Keratinocyte (primary cell): ENCODE results near the gene CACHD1. TPM values are rescaled to one million over a fixed set of nuclear protein-coding genes. Genes with fewer than 3 reads are reported as not detected.

Experiments used
- DNase-seq: peaks from one replicate; pipeline ENCODE4 v3.0.0-alpha.2; 2011; ENCODE audit warnings: low read depth, missing footprints, low spot score
- FAIRE-seq: peaks from 2 replicates; lab custom pipeline; 2011; peaks lifted over from hg19 to GRCh38; lab: Jason Lieb, UNC
- H2AFZ ChIP-seq: 2 replicates; pipeline ENCODE4 v1.6.0; 2012; ENCODE audit warnings: low read length, control low read depth, inconsistent platforms; ENCODE audit not compliant: control insufficient read depth
- H3K27ac ChIP-seq: 2 replicates; pipeline ENCODE4 v1.5.1; 2011; ENCODE audit warnings: low read length; ENCODE audit not compliant: control insufficient read depth, insufficient read depth
- H3K27me3 ChIP-seq: 3 replicates; pipeline ENCODE4 v1.6.0; 2011; ENCODE audit warnings: low read length; ENCODE audit not compliant: control insufficient read depth, insufficient read depth; ENCODE audit errors: extremely low read depth
- H3K36me3 ChIP-seq, 2 experiments: 2 replicates in 1 of 2; 3 replicates in 1 of 2; pipeline ENCODE4 v1.5.1; 2011; ENCODE audit warnings: low read length in 2 of 2, mild to moderate bottlenecking in 1 of 2; ENCODE audit not compliant: control insufficient read depth in 2 of 2, insufficient read depth in 2 of 2; ENCODE audit errors: extremely low read depth in 1 of 2
- H3K4me1 ChIP-seq: 3 replicates; pipeline ENCODE4 v1.5.1; 2011; ENCODE audit warnings: low read length; ENCODE audit not compliant: control insufficient read depth, insufficient read depth; ENCODE audit errors: extremely low read depth
- H3K4me2 ChIP-seq: 3 replicates; pipeline ENCODE4 v1.6.0; 2011; ENCODE audit warnings: low read depth, low read length; ENCODE audit not compliant: control insufficient read depth, insufficient read depth; ENCODE audit errors: extremely low read depth
- H3K4me3 ChIP-seq, 3 experiments: fragments of 200-600 bp in 1 of 3; sonication (generic) in 1 of 3; 2 replicates in 2 of 3; 3 replicates in 1 of 3; pipeline ENCODE4 v1.5.1; 2011 to 2016; ENCODE audit warnings: low read length in 3 of 3, mild to moderate bottlenecking in 3 of 3, control low read depth in 2 of 3, inconsistent platforms in 1 of 3, low read depth in 1 of 3, mixed read lengths in 1 of 3, mixed run types in 1 of 3, moderate library complexity in 1 of 3; ENCODE audit not compliant: control insufficient read depth in 2 of 3, insufficient read depth in 2 of 3; ENCODE audit errors: extremely low read depth in 1 of 3
- H3K79me2 ChIP-seq: 2 replicates; pipeline ENCODE4 v1.6.0; 2012; ENCODE audit warnings: low read length; ENCODE audit not compliant: control insufficient read depth, insufficient read depth
- H3K9ac ChIP-seq: 3 replicates; pipeline ENCODE4 v1.6.0; 2011; ENCODE audit warnings: low read length; ENCODE audit not compliant: control insufficient read depth, insufficient read depth; ENCODE audit errors: extremely low read depth
- H3K9me1 ChIP-seq: 3 replicates; pipeline ENCODE4 v1.6.0; 2011; ENCODE audit warnings: low read length; ENCODE audit not compliant: control insufficient read depth, insufficient read depth; ENCODE audit errors: extremely low read depth
- H3K9me3 ChIP-seq: 2 replicates; pipeline ENCODE4 v1.5.1; 2012; ENCODE audit warnings: low read depth, low read length; ENCODE audit not compliant: control insufficient read depth
- H4K20me1 ChIP-seq: 3 replicates; pipeline ENCODE4 v1.6.0; 2011; ENCODE audit warnings: low read length; ENCODE audit not compliant: control insufficient read depth, insufficient read depth; ENCODE audit errors: extremely low read depth
- EZH2 ChIP-seq: IDR thresholded peaks from one replicate; pipeline ENCODE4 v1.6.1; 2012; ENCODE audit warnings: inconsistent platforms, mild to moderate bottlenecking, low read length, moderate library complexity
- dilution Hi-C: fragments of 300-500 bp; cut with MboI; formaldehyde crosslinking; loops from one replicate; pipeline ENCODE4 v1.7.0; 2020; ENCODE audit warnings: low sequenced_read_pairs; ENCODE audit not compliant: extremely low pct_ligation_motif_present
- polyA plus RNA-seq, 5 experiments: library from polyadenylated mRNA; depleted of rRNA in 3 of 5; stranded (reverse) in 3 of 5; stranded (forward) in 1 of 5; unstranded in 1 of 5; fragments of >200 nt; gene quantifications; 1 replicate in 1 of 5; 2 replicates in 3 of 5; 3 replicates in 1 of 5; pipeline versions ENCODE4 v1.2.1 to v1.2.3, GENCODE V29; 2011 to 2012; ENCODE audit warnings: missing spikeins in 2 of 5, low read depth in 1 of 5, low replicate concordance in 1 of 5
- TF ChIP-seq, protein P1 (sequence below), 3 experiments: IDR thresholded peaks in 1 of 3; conservative IDR thresholded peaks in 1 of 3; optimal IDR thresholded peaks in 1 of 3; 2 replicates in 2 of 3; 3 replicates in 1 of 3; pipeline versions ENCODE3 to v1.5.1; 2011; ENCODE audit warnings: low read length in 3 of 3, mild to moderate bottlenecking in 3 of 3, moderate library complexity in 2 of 3, control low read depth in 1 of 3, inconsistent platforms in 1 of 3; ENCODE audit not compliant: insufficient read depth in 2 of 3; ENCODE audit errors: extremely low read depth in 1 of 3

The CACHD1 gene
- polyA plus RNA-seq, 1 donor (not counting 4 experiments of a cell fraction or from before 2014, with no cell fraction given): 2.4 TPM

DNA sequence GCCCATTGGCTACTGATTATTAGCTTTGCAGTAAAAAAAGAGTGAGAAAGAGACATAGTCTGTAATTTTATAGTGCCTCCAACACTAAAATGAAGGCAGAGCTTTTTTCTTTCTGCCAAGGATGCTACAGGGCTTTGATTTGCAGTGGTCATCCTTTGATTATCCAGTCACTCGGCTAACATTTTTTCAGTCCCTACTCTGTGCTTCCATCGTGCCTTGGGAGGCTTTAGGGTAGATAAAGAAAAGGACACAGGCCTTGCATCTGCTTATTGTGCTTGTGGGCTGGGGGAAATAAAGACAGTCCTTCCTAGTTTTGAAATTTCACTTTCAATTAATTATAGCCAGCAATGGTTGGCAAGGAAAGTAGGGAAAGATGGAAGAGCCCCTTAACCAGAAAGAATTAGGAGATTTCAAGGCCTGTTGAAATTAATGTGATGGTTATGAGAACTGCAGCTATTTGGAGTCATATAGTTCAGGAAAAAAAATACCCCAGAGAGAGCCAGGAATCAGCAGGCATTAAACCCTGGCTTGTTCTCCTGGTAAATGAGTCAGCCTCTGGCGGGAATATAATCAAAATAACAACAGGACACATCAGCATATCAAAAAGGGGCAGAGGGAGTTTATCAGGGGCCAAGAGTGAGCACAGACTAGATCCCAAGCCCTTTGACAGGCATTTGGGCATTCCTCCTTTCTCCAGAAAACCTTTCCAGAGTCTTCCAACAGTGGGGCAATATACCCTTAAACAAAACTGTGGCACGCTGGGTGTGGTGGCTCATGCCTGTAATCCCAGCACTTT is 27.4 kb downstream of the CACHD1 start:
- Histone ChIP-seq H4K20me1 (no peaks in the 10 kb centered on the region), H2AFZ (no peak overlapping the region), H3K4me2 (no peak overlapping the region), H3K36me3 (no peaks in the 10 kb centered on the region), H3K9me1 (no peaks in the 10 kb centered on the region), H3K4me3 (no peak overlapping the region), H3K79me2 (no peaks in the 10 kb centered on the region), H3K27me3 (no peaks in the 10 kb centered on the region), H3K27ac (no peak overlapping the region), H3K9me3 (no peaks in the 10 kb centered on the region), H3K4me1 (no peaks in the 10 kb centered on the region), H3K9ac (no peak overlapping the region)
- DNase-seq (no peak), FAIRE-seq (no peak)
- dilution Hi-C loops: no loop called here
- TF ChIP-seq, protein P1, sequence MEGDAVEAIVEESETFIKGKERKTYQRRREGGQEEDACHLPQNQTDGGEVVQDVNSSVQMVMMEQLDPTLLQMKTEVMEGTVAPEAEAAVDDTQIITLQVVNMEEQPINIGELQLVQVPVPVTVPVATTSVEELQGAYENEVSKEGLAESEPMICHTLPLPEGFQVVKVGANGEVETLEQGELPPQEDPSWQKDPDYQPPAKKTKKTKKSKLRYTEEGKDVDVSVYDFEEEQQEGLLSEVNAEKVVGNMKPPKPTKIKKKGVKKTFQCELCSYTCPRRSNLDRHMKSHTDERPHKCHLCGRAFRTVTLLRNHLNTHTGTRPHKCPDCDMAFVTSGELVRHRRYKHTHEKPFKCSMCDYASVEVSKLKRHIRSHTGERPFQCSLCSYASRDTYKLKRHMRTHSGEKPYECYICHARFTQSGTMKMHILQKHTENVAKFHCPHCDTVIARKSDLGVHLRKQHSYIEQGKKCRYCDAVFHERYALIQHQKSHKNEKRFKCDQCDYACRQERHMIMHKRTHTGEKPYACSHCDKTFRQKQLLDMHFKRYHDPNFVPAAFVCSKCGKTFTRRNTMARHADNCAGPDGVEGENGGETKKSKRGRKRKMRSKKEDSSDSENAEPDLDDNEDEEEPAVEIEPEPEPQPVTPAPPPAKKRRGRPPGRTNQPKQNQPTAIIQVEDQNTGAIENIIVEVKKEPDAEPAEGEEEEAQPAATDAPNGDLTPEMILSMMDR (optimal IDR thresholded peaks at IDR 0.05 in 1 of 3, IDR thresholded peaks at IDR 0.05 in 1 of 3, conservative IDR thresholded peaks at IDR 0.05 in 1 of 3; ENCODE audit: extremely low read depth in 1 of 3, insufficient read depth in 2 of 3, low read length in 3 of 3): no peak
- no peak for TF ChIP-seq EZH2

DNA sequence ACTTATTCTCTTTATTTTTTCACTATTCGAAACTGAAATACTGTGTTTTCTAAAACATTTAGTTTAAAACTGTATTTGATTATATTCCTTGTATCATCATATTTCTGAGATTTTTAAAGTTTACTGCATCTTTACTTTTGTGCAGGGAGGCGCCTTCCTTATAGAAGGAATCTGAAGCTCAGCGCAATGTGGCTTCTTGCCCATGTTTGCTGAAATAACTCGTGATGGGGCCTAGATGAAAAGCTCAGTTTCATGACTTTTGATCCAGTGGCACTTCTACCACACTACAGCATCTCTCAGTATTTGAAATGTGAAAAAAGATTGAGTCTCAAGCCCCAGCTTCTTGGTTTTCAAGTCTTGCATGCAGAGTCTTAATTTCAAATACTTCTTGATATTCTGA is 28.4 kb downstream of the CACHD1 start:
- dilution Hi-C loops: no loop called here
- FAIRE-seq (no peak), DNase-seq (no peak)
- Histone ChIP-seq H3K9me3 (no peaks in the 10 kb centered on the region), H3K27me3 (no peaks in the 10 kb centered on the region), H3K79me2 (no peaks in the 10 kb centered on the region), H3K9ac (no peak overlapping the region), H3K4me2 (no peak overlapping the region), H3K9me1 (no peaks in the 10 kb centered on the region), H3K36me3 (no peaks in the 10 kb centered on the region), H2AFZ (no peak overlapping the region), H3K27ac (no peak overlapping the region), H3K4me1 (no peaks in the 10 kb centered on the region), H4K20me1 (no peaks in the 10 kb centered on the region), H3K4me3 (no peak overlapping the region)
- TF ChIP-seq EZH2: no peak
